ENCODE results near the gene MUC4. TPM values are rescaled to one million over a fixed set of nuclear protein-coding genes. Genes with fewer than 3 reads are reported as not detected.

The MUC4 gene
- total RNA-seq, 1 experiment from 2014 or later, result 0.03 TPM

DNA sequence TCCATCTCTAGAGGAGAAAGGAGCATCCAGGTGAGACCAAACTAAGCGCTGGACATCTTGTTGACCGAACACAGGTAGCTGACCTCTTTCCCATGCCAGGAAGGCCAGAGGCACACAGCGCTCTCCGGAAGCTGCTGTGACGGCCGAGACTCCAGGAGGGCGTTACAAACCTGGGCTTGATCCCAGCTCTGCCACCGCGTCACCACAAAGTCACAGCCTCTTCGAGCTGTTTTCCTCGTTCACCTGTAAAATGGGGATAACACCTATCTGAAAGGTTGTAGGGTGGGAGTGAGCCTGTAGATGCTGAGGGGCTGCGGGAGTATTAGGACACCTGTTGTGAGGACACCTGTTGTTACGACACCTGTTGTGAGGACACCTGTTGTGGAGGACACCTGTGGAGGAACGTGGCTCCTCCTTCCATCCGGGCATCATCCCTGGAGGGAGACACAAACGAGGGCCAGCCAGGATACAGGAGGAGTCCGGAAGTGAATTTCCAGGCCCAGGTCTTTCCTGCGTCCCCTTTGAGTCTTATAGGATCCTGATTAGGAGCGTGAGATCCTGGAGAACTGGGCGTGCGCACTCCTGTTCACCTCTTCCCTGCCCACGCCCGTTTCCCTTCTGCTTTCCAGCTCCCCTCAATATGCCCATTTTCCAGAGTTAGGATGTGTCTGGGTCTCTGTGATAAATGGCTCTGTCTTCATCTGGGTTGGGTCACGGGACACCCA is 2.3 kb upstream of the MUC4 start:
- no peaks in the 10 kb centered on the region for H3K9me3 ChIP-seq (ENCODE audit: control insufficient read depth, insufficient read depth, low read depth, low read length)
- TF ChIP-seq POLR2AphosphoS5 (IDR thresholded peaks at IDR 0.05; ENCODE audit: low read depth, low read length), result no peak
- TF ChIP-seq SIN3A (IDR thresholded peaks at IDR 0.05; ENCODE audit: borderline replicate concordance, insufficient read depth, low read depth, low read length), result no peak
- no peak for TF ChIP-seq TCF7L2 (IDR thresholded peaks at IDR 0.05; ENCODE audit: low read depth, low read length)
- no peak for TF ChIP-seq CTCF (IDR thresholded peaks at IDR 0.05)
- TF ChIP-seq, protein P1, sequence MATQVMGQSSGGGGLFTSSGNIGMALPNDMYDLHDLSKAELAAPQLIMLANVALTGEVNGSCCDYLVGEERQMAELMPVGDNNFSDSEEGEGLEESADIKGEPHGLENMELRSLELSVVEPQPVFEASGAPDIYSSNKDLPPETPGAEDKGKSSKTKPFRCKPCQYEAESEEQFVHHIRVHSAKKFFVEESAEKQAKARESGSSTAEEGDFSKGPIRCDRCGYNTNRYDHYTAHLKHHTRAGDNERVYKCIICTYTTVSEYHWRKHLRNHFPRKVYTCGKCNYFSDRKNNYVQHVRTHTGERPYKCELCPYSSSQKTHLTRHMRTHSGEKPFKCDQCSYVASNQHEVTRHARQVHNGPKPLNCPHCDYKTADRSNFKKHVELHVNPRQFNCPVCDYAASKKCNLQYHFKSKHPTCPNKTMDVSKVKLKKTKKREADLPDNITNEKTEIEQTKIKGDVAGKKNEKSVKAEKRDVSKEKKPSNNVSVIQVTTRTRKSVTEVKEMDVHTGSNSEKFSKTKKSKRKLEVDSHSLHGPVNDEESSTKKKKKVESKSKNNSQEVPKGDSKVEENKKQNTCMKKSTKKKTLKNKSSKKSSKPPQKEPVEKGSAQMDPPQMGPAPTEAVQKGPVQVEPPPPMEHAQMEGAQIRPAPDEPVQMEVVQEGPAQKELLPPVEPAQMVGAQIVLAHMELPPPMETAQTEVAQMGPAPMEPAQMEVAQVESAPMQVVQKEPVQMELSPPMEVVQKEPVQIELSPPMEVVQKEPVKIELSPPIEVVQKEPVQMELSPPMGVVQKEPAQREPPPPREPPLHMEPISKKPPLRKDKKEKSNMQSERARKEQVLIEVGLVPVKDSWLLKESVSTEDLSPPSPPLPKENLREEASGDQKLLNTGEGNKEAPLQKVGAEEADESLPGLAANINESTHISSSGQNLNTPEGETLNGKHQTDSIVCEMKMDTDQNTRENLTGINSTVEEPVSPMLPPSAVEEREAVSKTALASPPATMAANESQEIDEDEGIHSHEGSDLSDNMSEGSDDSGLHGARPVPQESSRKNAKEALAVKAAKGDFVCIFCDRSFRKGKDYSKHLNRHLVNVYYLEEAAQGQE (IDR thresholded peaks at IDR 0.05; ENCODE audit: insufficient read depth in 1 of 2, low read depth in 2 of 2, low read length in 1 of 2), result no peak
- ChIA-PET POLR2A (no interaction called here), CTCF (interaction anchor here (0.6 kb wide), 1 partner anchor 230 kb away, joined by 4 read pairs; the partner anchor contains the start of gene APOD)
- no peak for ATAC-seq
- H3K27ac ChIP-seq (ENCODE audit: low read length), result no peak overlapping the region
- no peak overlapping the region for H3K4me3 ChIP-seq (ENCODE audit: low read depth in 2 of 2, low read length in 2 of 2)
- BruUV-seq (replicated peaks), result no TSS peak
- no peaks in the 10 kb centered on the region for H3K27me3 ChIP-seq (ENCODE audit: control insufficient read depth, insufficient read depth, low read length)
- in situ Hi-C loops (cut with HindIII; ENCODE audit: low pct_unique_long_range_greater_than_20kb, low sequenced_read_pairs) (no loop called here), intact Hi-C loops (cut with micrococcal nuclease; ENCODE audit: unreplicated experiment) (no loop called here)
- H3K4me1 ChIP-seq (ENCODE audit: control insufficient read depth, insufficient read depth, low read length), result no peaks in the 10 kb centered on the region; the same call in 1 of the 2 replicates
- no peak for DNase-seq (ENCODE audit: low read depth, low spot score)
- H3K36me3 ChIP-seq (ENCODE audit: control insufficient read depth, insufficient read depth, low read length), result no peaks in the 10 kb centered on the region

GRCh38 chr3:195812366-195812765 is 637 bp upstream of the MUC4 start:
- Histone ChIP-seq H3K9me3 (ENCODE audit: control insufficient read depth, insufficient read depth, low read depth, low read length) (no peaks in the 10 kb centered on the region), H3K27ac (ENCODE audit: low read length) (no peak overlapping the region), H3K4me3 (ENCODE audit: low read depth in 2 of 2, low read length in 2 of 2) (no peak overlapping the region), H3K27me3 (ENCODE audit: control insufficient read depth, insufficient read depth, low read length) (no peaks in the 10 kb centered on the region), H3K36me3 (ENCODE audit: control insufficient read depth, insufficient read depth, low read length) (no peaks in the 10 kb centered on the region), H3K4me1 (ENCODE audit: control insufficient read depth, insufficient read depth, low read length) (no peaks in the 10 kb centered on the region)
- in situ Hi-C loops (cut with HindIII; ENCODE audit: low pct_unique_long_range_greater_than_20kb, low sequenced_read_pairs), result no loop called here
- DNase-seq (ENCODE audit: low read depth, low spot score) (no peak), ATAC-seq (no peak)
- TF ChIP-seq SIN3A (IDR thresholded peaks at IDR 0.05; ENCODE audit: borderline replicate concordance, insufficient read depth, low read depth, low read length), result no peak
- TF ChIP-seq TCF7L2 (IDR thresholded peaks at IDR 0.05; ENCODE audit: low read depth, low read length), result no peak
- TF ChIP-seq POLR2AphosphoS5 (IDR thresholded peaks at IDR 0.05; ENCODE audit: low read depth, low read length), result no peak
- TF ChIP-seq, protein P1 (IDR thresholded peaks at IDR 0.05; ENCODE audit: insufficient read depth in 1 of 2, low read depth in 2 of 2, low read length in 1 of 2), result no peak
- no peak for TF ChIP-seq CTCF (IDR thresholded peaks at IDR 0.05)
- POLR2A ChIA-PET, result no interaction called here
- CTCF ChIA-PET, result no interaction called here
- intact Hi-C loops (cut with micrococcal nuclease; ENCODE audit: unreplicated experiment), result no loop called here
- no TSS peak for BruUV-seq (replicated peaks)
